GM12878 (cell line): ENCODE data around the gene CHCHD3. TPM values are rescaled to one million over a fixed set of nuclear protein-coding genes. Genes with fewer than 3 reads are reported as not detected.

ENCODE experiments used
- ATAC-seq: fragments of 200-7000 bp; cut with Tn5 transposase; 3 replicates; pipeline ENCODE4 v1.9.1; 2020; ENCODE audit warnings: mild to moderate bottlenecking, moderate library complexity
- BruUV-seq: library from RNA; stranded (reverse); fragments of 400-500 nt; replicated peaks from 2 replicates; lab custom pipeline; 2021; lab: Mats Ljungman, UMichigan
- CTCF ChIA-PET: fragments of 300-600 bp; sonication (Branson Sonifier 250); formaldehyde crosslinking; extraction: SDS; loops from one replicate; lab custom pipeline; 2021; ENCODE audit warnings: inconsistent platforms; lab: Yijun Ruan, JAX
- POLR2A ChIA-PET: fragments of 350-600 bp; formaldehyde crosslinking; extraction: SDS; loops from one replicate; lab custom pipeline; 2021; ENCODE audit warnings: inconsistent platforms; lab: Charles Lee
- RAD21 ChIA-PET: fragments of 300-600 bp; sonication (Branson Sonifier 250); formaldehyde crosslinking; loops from one replicate; lab custom pipeline; 2023; ENCODE audit warnings: antibody characterized with exemption; ENCODE audit not compliant: unreplicated experiment; lab: Charles Lee
- SMC1A ChIA-PET: fragments of 300-600 bp; sonication (Branson Sonifier 250); formaldehyde crosslinking; loops from one replicate; lab custom pipeline; 2023; ENCODE audit not compliant: unreplicated experiment, uncharacterized antibody; lab: Charles Lee
- DNase-seq: peaks from one replicate; pipeline ENCODE4 v3.0.0-alpha.2; 2011; ENCODE audit warnings: low read depth, low spot score
- FAIRE-seq: peaks from 3 replicates; lab custom pipeline; 2011; peaks lifted over from hg19 to GRCh38; lab: Jason Lieb, UNC
- H2AFZ ChIP-seq: 2 replicates; pipeline ENCODE4 v1.6.0; 2011; ENCODE audit warnings: low read depth, low read length, control low read depth; ENCODE audit not compliant: control insufficient read depth
- H3K27ac ChIP-seq: 2 replicates; pipeline ENCODE4 v1.5.1; 2011; ENCODE audit warnings: control low read depth; ENCODE audit not compliant: control insufficient read depth, insufficient read depth
- H3K27me3 ChIP-seq, 2 experiments: replicated peaks in 1 of 2; 2 replicates each; pipeline versions ENCODE4 v1.6.0 to v1.6.1; 2011; ENCODE audit warnings: low read length in 1 of 2; ENCODE audit not compliant: control insufficient read depth in 2 of 2, insufficient read depth in 2 of 2
- H3K36me3 ChIP-seq, 2 experiments: 2 replicates each; pipeline ENCODE4 v1.5.1; 2011; ENCODE audit warnings: low read length in 1 of 2; ENCODE audit not compliant: control insufficient read depth in 2 of 2, insufficient read depth in 2 of 2
- H3K4me1 ChIP-seq: 2 replicates; pipeline ENCODE4 v1.6.1; 2011; ENCODE audit warnings: mild to moderate bottlenecking, low read length, moderate library complexity, mixed read lengths; ENCODE audit not compliant: control insufficient read depth, insufficient read depth
- H3K4me2 ChIP-seq: 2 replicates; pipeline ENCODE4 v1.6.0; 2011; ENCODE audit warnings: control low read depth; ENCODE audit not compliant: control insufficient read depth, insufficient read depth
- H3K4me3 ChIP-seq: fragments of 200-600 bp; sonication (generic); 2 replicates; pipeline ENCODE4 v1.5.1; 2016
- H3K79me2 ChIP-seq: 2 replicates; pipeline ENCODE4 v1.6.0; 2011; ENCODE audit warnings: low read length; ENCODE audit not compliant: control insufficient read depth, insufficient read depth
- H3K9ac ChIP-seq: 2 replicates; pipeline ENCODE4 v1.8.0; 2011; ENCODE audit warnings: low read length, control low read depth, mixed read lengths; ENCODE audit not compliant: control insufficient read depth, insufficient read depth
- H3K9me3 ChIP-seq: replicated peaks from 3 replicates; pipeline ENCODE4 v1.5.1; 2011; ENCODE audit warnings: mild to moderate bottlenecking, low read length; ENCODE audit not compliant: control insufficient read depth, insufficient read depth
- H4K20me1 ChIP-seq: 2 replicates; pipeline ENCODE4 v1.6.0; 2011; ENCODE audit not compliant: control insufficient read depth, insufficient read depth
- DPF2 ChIP-seq: fragments of 450-650 bp; IDR thresholded peaks from 2 replicates; pipeline ENCODE4 v1.6.1; 2017; ENCODE audit warnings: mild to moderate bottlenecking
- EP300 ChIP-seq, 2 experiments: fragments of 150-350 bp in 1 of 2; IDR thresholded peaks; 2 replicates each; pipeline ENCODE4 v1.6.1; 2011 to 2012; ENCODE audit warnings: low read depth in 2 of 2, low read length in 2 of 2, borderline replicate concordance in 1 of 2, improper control_type of control experiment in 1 of 2, inconsistent platforms in 1 of 2; ENCODE audit not compliant: control insufficient read depth in 1 of 2
- KDM1A ChIP-seq: fragments of 200-600 bp; sonication (generic); IDR thresholded peaks from 2 replicates; pipeline ENCODE4 v1.6.1; 2016; ENCODE audit warnings: borderline replicate concordance
- KLF5 ChIP-seq: fragments of 450-650 bp; IDR thresholded peaks from 2 replicates; pipeline ENCODE4 v1.6.1; 2014; ENCODE audit warnings: mild to moderate bottlenecking; ENCODE audit not compliant: partially characterized antibody
- POLR2A ChIP-seq: IDR thresholded peaks from 2 replicates; pipeline ENCODE4 v1.6.1; 2011; ENCODE audit warnings: low read depth, mild to moderate bottlenecking, low read length
- RFX5 ChIP-seq: IDR thresholded peaks from 2 replicates; pipeline ENCODE4 v1.6.1; 2011; ENCODE audit warnings: low read depth, low read length, improper control_type of control experiment
- SIX5 ChIP-seq: IDR thresholded peaks from 2 replicates; pipeline ENCODE4 v1.6.1; 2011; ENCODE audit warnings: mild to moderate bottlenecking, low read depth, low read length, moderate library complexity; ENCODE audit not compliant: severe bottlenecking
- SP1 ChIP-seq: IDR thresholded peaks from one replicate; pipeline ENCODE4 v1.6.1; 2011; ENCODE audit warnings: low read depth, low read length
- SPI1 ChIP-seq: IDR thresholded peaks from 2 replicates; pipeline ENCODE4 v1.6.1; 2011; ENCODE audit warnings: low read depth, mild to moderate bottlenecking, low read length, moderate library complexity, borderline replicate concordance; ENCODE audit not compliant: insufficient read depth
- TAF1 ChIP-seq: IDR thresholded peaks from 2 replicates; pipeline ENCODE4 v1.6.1; 2011; ENCODE audit warnings: mild to moderate bottlenecking, low read depth, low read length, borderline replicate concordance
- YBX1 ChIP-seq: fragments of 450-650 bp; IDR thresholded peaks from 2 replicates; pipeline ENCODE4 v1.6.1; 2016; ENCODE audit warnings: antibody characterized with exemption
- ZNF24 ChIP-seq: fragments of 450-650 bp; IDR thresholded peaks from 2 replicates; pipeline ENCODE4 v1.6.1; 2017; ENCODE audit warnings: antibody characterized with exemption, mild to moderate bottlenecking
- WGBS: methylation state at CpG from one replicate; pipeline ENCODE4 v1.1.6; 2016; ENCODE audit warnings: low lambda C conversion rate; ENCODE audit not compliant: insufficient replicate concordance, insufficient coverage; ENCODE audit errors: missing lambda C conversion rate; 5-methylcytosine and 5-hydroxymethylcytosine counted together
- in situ Hi-C: fragments of 300-500 bp; cut with MboI; formaldehyde crosslinking; loops from 9 replicates; pipeline ENCODE4 v1.14.3; 2018; ENCODE audit warnings: mixed read lengths
- intact Hi-C: fragments of 100-400 bp; cut with micrococcal nuclease; formaldehyde crosslinking; loops from one replicate; pipeline ENCODE4 v1.14.2; 2022; ENCODE audit not compliant: unreplicated experiment
- polyA plus RNA-seq, 11 experiments: library from polyadenylated mRNA; depleted of rRNA in 4 of 11; unstranded in 6 of 11; stranded (reverse) in 5 of 11; fragments of >200 nt; fragmentation: Nextera tagmentation in 4 of 11; fragmentation: Illumina TruSeq in 1 of 11; extraction: Ambion mirVana in 4 of 11; extraction: Trizol in 1 of 11; gene quantifications; 1 replicate in 1 of 11; 2 replicates in 10 of 11; pipeline versions ENCODE4 v1.2.1 to v1.2.3, GENCODE V29; 2011 to 2016; ENCODE audit warnings: inconsistent platforms in 2 of 11, missing spikeins in 2 of 11, low read depth in 1 of 11
- total RNA-seq, 4 experiments: library from RNA; depleted of rRNA in 3 of 4; stranded (reverse); fragments of >200 nt in 3 of 4; fragmentation: Illumina TruSeq in 1 of 4; extraction: Trizol in 1 of 4; gene quantifications; 2 replicates each; pipeline versions ENCODE4 v1.2.1 to v1.2.3, GENCODE V29; 2013 to 2021
- TF ChIP-seq, protein P1 (sequence below): IDR thresholded peaks from 2 replicates; pipeline ENCODE4 v1.6.1; 2011; ENCODE audit warnings: mild to moderate bottlenecking, low read depth, low read length, moderate library complexity; ENCODE audit not compliant: insufficient replicate concordance
- TF ChIP-seq, protein P2 (sequence below): fragments of 450-650 bp; IDR thresholded peaks from 2 replicates; pipeline ENCODE4 v1.6.1; 2018; ENCODE audit warnings: borderline replicate concordance, mild to moderate bottlenecking; ENCODE audit not compliant: partially characterized antibody
- TF ChIP-seq, protein P3 (sequence below): IDR thresholded peaks from 2 replicates; pipeline ENCODE4 v1.6.1; 2011; ENCODE audit warnings: borderline replicate concordance, low read depth, mild to moderate bottlenecking, moderate library complexity, mixed read lengths, low read length; ENCODE audit not compliant: insufficient read depth; ENCODE audit errors: extremely low read length
- TF ChIP-seq, protein P4 (sequence below): fragments of 450-650 bp; formaldehyde crosslinking; IDR thresholded peaks from 2 replicates; pipeline ENCODE4 v1.4.0; 2020; ENCODE audit warnings: mild to moderate bottlenecking, moderate library complexity

Gene CHCHD3
- total and polyA plus RNA-seq, 10 of the 15 experiments (the other 5 are each of a cell fraction or from before 2014, with no cell fraction given), result 38.3 to 178 (median 96.2) TPM

DNA sequence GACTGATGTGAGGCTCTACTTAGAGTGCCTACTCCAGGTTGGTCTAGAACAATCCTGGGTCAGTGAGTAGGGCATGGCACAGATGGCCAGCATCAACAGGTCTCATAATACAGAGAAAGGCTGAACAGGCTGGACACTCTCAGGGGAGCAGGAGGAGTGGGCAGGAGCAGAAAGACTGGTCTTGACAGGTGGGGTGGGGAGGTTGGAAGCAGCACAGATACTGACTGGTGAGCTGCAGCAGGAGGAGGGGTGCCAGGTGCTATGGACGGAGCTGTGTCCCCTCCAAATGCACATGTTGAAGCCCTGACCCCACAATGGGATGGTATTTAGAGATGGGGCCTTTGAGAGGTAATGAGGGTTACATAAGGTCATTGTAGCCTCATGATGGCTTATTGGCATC is 315.2 kb downstream of the CHCHD3 start:
- WGBS, result no CpG with 5 or more reads among the region's 1 CpG
- no peaks in the 10 kb centered on the region for H4K20me1 ChIP-seq
- H3K4me3 ChIP-seq, result no peak overlapping the region
- H3K27ac ChIP-seq, result no peak overlapping the region
- ChIA-PET CTCF (no interaction called here), RAD21 (no interaction called here), POLR2A (no interaction called here), SMC1A (no interaction called here)
- no peaks in the 10 kb centered on the region for H3K79me2 ChIP-seq
- H3K9ac ChIP-seq, result no peak overlapping the region
- ATAC-seq (no peak), DNase-seq (no peak), FAIRE-seq (no peak)
- intact Hi-C loops (no loop called here), in situ Hi-C loops (no loop called here)
- H2AFZ ChIP-seq, result no peak overlapping the region
- no peaks in the 10 kb centered on the region for H3K4me1 ChIP-seq
- no peaks in the 10 kb centered on the region; the same call in 1 of the 3 replicates for H3K9me3 ChIP-seq
- H3K4me2 ChIP-seq, result no peak overlapping the region
- H3K27me3 ChIP-seq, result no peaks in the 10 kb centered on the region; a peak in 1 of 4 replicates
- no peaks in the 10 kb centered on the region for H3K36me3 ChIP-seq
- BruUV-seq, result no TSS peak
- no peak for TF ChIP-seq TAF1
- no peak for TF ChIP-seq DPF2
- no peak for TF ChIP-seq EP300 (IDR thresholded peaks at IDR 0.05; ENCODE audit: borderline replicate concordance in 1 of 2, control insufficient read depth in 1 of 2, low read depth in 2 of 2, low read length in 2 of 2)
- TF ChIP-seq, protein P1, sequence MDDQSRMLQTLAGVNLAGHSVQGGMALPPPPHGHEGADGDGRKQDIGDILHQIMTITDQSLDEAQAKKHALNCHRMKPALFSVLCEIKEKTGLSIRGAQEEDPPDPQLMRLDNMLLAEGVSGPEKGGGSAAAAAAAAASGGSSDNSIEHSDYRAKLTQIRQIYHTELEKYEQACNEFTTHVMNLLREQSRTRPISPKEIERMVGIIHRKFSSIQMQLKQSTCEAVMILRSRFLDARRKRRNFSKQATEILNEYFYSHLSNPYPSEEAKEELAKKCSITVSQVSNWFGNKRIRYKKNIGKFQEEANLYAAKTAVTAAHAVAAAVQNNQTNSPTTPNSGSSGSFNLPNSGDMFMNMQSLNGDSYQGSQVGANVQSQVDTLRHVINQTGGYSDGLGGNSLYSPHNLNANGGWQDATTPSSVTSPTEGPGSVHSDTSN, result no peak
- TF ChIP-seq KDM1A, result no peak
- no peak for TF ChIP-seq KLF5
- no peak for TF ChIP-seq ZNF24
- TF ChIP-seq, protein P2, sequence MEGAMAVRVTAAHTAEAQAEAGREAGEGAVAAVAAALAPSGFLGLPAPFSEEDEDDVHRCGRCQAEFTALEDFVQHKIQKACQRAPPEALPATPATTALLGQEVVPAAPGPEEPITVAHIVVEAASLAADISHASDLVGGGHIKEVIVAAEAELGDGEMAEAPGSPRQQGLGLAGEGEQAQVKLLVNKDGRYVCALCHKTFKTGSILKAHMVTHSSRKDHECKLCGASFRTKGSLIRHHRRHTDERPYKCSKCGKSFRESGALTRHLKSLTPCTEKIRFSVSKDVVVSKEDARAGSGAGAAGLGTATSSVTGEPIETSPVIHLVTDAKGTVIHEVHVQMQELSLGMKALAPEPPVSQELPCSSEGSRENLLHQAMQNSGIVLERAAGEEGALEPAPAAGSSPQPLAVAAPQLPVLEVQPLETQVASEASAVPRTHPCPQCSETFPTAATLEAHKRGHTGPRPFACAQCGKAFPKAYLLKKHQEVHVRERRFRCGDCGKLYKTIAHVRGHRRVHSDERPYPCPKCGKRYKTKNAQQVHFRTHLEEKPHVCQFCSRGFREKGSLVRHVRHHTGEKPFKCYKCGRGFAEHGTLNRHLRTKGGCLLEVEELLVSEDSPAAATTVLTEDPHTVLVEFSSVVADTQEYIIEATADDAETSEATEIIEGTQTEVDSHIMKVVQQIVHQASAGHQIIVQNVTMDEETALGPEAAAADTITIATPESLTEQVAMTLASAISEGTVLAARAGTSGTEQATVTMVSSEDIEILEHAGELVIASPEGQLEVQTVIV, result no peak
- TF ChIP-seq, protein P3, sequence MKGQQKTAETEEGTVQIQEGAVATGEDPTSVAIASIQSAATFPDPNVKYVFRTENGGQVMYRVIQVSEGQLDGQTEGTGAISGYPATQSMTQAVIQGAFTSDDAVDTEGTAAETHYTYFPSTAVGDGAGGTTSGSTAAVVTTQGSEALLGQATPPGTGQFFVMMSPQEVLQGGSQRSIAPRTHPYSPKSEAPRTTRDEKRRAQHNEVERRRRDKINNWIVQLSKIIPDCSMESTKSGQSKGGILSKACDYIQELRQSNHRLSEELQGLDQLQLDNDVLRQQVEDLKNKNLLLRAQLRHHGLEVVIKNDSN, result no peak
- no peak for TF ChIP-seq SPI1
- TF ChIP-seq, protein P4, sequence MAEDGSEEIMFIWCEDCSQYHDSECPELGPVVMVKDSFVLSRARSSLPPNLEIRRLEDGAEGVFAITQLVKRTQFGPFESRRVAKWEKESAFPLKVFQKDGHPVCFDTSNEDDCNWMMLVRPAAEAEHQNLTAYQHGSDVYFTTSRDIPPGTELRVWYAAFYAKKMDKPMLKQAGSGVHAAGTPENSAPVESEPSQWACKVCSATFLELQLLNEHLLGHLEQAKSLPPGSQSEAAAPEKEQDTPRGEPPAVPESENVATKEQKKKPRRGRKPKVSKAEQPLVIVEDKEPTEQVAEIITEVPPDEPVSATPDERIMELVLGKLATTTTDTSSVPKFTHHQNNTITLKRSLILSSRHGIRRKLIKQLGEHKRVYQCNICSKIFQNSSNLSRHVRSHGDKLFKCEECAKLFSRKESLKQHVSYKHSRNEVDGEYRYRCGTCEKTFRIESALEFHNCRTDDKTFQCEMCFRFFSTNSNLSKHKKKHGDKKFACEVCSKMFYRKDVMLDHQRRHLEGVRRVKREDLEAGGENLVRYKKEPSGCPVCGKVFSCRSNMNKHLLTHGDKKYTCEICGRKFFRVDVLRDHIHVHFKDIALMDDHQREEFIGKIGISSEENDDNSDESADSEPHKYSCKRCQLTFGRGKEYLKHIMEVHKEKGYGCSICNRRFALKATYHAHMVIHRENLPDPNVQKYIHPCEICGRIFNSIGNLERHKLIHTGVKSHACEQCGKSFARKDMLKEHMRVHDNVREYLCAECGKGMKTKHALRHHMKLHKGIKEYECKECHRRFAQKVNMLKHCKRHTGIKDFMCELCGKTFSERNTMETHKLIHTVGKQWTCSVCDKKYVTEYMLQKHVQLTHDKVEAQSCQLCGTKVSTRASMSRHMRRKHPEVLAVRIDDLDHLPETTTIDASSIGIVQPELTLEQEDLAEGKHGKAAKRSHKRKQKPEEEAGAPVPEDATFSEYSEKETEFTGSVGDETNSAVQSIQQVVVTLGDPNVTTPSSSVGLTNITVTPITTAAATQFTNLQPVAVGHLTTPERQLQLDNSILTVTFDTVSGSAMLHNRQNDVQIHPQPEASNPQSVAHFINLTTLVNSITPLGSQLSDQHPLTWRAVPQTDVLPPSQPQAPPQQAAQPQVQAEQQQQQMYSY (CRISPR knock-in tag), result no peak
- no peak for TF ChIP-seq SIX5
- no peak for TF ChIP-seq RFX5
- no peak for TF ChIP-seq SP1
- no peak for TF ChIP-seq YBX1
- TF ChIP-seq POLR2A, result no peak
